ENCODE results near the gene SLC16A1. TPM values are rescaled to one million over a fixed set of nuclear protein-coding genes. Genes with fewer than 3 reads are reported as not detected.
A peak's percentile ranks its signal among the peaks of the same experiment; 100 is the strongest.

Gene SLC16A1
- total and polyA plus RNA-seq, 10 of the 15 experiments (the other 5 are each of a cell fraction or from before 2014, with no cell fraction given), result 39.0 to 106 (median 65.8) TPM

DNA sequence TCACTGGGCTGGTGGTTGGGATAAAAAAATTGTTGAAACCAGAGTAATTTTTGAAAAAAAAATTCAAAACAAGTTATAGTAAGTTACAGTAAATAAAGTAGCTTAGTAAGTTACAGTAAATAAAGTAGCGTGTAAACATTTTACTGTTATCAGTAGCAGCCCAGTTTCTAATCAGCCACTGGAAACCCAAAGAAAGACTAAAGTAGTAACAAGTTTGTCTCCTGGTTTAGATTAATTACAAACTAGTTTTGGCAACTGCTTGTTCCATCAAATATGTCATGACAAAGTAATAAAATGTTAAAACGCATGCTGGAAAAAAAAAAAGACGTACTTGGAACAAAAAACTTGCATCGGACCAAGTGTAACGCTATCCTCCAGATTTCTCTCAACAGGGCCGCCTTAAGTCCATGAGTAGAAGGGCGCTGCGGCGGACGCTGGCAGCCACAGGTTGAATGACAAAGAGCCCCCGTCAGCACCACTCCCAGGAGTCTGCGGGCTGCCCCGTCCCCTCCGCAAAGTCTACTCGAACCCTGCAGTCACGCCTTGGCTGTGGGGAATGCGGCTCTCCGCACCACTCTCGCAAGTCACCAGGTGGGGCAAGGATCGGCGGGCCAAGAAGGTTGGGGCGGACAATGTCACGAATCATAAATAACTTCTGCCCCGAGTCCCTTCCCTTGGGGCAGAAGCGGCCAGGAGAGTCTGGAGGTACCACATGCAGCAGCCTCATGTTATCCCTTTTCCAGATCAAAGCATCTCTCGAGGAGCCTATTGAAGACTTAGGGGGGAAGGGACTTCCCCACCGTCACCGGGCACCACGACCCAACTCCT lies 837 bp downstream of the SLC16A1 start:
- RAD21 ChIA-PET (ENCODE audit: unreplicated experiment), result interaction anchor here (1.0 to 5.6 kb wide), 9 partner anchors 8 to 1201 kb away, joined by 3 to 53 read pairs (median 6); partner anchors contain the start of gene LRIG2
- SMC1A ChIA-PET (ENCODE audit: uncharacterized antibody, unreplicated experiment), result interaction anchor here (0.9 to 6.4 kb wide), 12 partner anchors 13 to 137 kb away, joined by 3 to 80 read pairs (median 6); partner anchors contain the start of gene LRIG2
- Histone ChIP-seq H3K4me3 (peak overlapping the region; percentile 82), H3K27ac (ENCODE audit: control insufficient read depth, insufficient read depth) (peak overlapping the region; percentile 93), H3K27me3 (replicated peaks in 1 of 2; ENCODE audit: control insufficient read depth in 2 of 2, insufficient read depth in 2 of 2, low read length in 1 of 2) (no peaks in the 10 kb centered on the region), H4K20me1 (ENCODE audit: control insufficient read depth, insufficient read depth) (no peaks in the 10 kb centered on the region), H3K4me2 (ENCODE audit: control insufficient read depth, insufficient read depth) (peak overlapping the region; percentile 87), H3K79me2 (ENCODE audit: control insufficient read depth, insufficient read depth, low read length) (peaks cover 97% of the 10 kb centered on the region), H3K9me3 (replicated peaks; ENCODE audit: control insufficient read depth, insufficient read depth, low read length) (no peaks in the 10 kb centered on the region), H3K9ac (ENCODE audit: control insufficient read depth, insufficient read depth, low read length) (peak overlapping the region; percentile 94), H3K36me3 (ENCODE audit: control insufficient read depth in 2 of 2, insufficient read depth in 2 of 2, low read length in 1 of 2) (no peaks in the 10 kb centered on the region), H3K4me1 (ENCODE audit: control insufficient read depth, insufficient read depth, low read length) (no peaks in the 10 kb centered on the region), H2AFZ (ENCODE audit: control insufficient read depth, low read depth, low read length) (peak overlapping the region; percentile 48)
- intact Hi-C loops (cut with micrococcal nuclease; ENCODE audit: unreplicated experiment) (loop anchor here (2.0 kb wide), 2 partner anchors 74 to 88 kb away; no protein-coding TSS in a partner anchor), in situ Hi-C loops (cut with MboI) (loop anchor here (25.0 kb wide), 1 partner anchor 1782 kb away; no protein-coding TSS in a partner anchor)
- BruUV-seq (replicated peaks), result no TSS peak
- FAIRE-seq (no peak), ATAC-seq (peak; percentile 51), DNase-seq (ENCODE audit: low read depth, low spot score) (no peak)
- CTCF ChIA-PET, result interaction anchor here (1.0 to 6.0 kb wide), 10 partner anchors 17 to 239 kb away, joined by 4 to 47 read pairs (median 10); partner anchors contain the start of gene LRIG2
- under 1% methylated on average over 29 of the region's 29 CpGs for whole genome bisulfite sequencing (ENCODE audit: insufficient coverage, insufficient replicate concordance, low lambda C conversion rate, missing lambda C conversion rate)
- POLR2A ChIA-PET, result interaction anchor here (0.9 to 2.9 kb wide), 10 partner anchors 8 to 118 kb away, joined by 3 to 25 read pairs (median 4); partner anchors contain the start of gene LRIG2
- TF ChIP-seq, protein P1, sequence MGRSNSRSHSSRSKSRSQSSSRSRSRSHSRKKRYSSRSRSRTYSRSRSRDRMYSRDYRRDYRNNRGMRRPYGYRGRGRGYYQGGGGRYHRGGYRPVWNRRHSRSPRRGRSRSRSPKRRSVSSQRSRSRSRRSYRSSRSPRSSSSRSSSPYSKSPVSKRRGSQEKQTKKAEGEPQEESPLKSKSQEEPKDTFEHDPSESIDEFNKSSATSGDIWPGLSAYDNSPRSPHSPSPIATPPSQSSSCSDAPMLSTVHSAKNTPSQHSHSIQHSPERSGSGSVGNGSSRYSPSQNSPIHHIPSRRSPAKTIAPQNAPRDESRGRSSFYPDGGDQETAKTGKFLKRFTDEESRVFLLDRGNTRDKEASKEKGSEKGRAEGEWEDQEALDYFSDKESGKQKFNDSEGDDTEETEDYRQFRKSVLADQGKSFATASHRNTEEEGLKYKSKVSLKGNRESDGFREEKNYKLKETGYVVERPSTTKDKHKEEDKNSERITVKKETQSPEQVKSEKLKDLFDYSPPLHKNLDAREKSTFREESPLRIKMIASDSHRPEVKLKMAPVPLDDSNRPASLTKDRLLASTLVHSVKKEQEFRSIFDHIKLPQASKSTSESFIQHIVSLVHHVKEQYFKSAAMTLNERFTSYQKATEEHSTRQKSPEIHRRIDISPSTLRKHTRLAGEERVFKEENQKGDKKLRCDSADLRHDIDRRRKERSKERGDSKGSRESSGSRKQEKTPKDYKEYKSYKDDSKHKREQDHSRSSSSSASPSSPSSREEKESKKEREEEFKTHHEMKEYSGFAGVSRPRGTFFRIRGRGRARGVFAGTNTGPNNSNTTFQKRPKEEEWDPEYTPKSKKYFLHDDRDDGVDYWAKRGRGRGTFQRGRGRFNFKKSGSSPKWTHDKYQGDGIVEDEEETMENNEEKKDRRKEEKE (IDR thresholded peaks at IDR 0.05), result no peak
- TF ChIP-seq, protein P2, sequence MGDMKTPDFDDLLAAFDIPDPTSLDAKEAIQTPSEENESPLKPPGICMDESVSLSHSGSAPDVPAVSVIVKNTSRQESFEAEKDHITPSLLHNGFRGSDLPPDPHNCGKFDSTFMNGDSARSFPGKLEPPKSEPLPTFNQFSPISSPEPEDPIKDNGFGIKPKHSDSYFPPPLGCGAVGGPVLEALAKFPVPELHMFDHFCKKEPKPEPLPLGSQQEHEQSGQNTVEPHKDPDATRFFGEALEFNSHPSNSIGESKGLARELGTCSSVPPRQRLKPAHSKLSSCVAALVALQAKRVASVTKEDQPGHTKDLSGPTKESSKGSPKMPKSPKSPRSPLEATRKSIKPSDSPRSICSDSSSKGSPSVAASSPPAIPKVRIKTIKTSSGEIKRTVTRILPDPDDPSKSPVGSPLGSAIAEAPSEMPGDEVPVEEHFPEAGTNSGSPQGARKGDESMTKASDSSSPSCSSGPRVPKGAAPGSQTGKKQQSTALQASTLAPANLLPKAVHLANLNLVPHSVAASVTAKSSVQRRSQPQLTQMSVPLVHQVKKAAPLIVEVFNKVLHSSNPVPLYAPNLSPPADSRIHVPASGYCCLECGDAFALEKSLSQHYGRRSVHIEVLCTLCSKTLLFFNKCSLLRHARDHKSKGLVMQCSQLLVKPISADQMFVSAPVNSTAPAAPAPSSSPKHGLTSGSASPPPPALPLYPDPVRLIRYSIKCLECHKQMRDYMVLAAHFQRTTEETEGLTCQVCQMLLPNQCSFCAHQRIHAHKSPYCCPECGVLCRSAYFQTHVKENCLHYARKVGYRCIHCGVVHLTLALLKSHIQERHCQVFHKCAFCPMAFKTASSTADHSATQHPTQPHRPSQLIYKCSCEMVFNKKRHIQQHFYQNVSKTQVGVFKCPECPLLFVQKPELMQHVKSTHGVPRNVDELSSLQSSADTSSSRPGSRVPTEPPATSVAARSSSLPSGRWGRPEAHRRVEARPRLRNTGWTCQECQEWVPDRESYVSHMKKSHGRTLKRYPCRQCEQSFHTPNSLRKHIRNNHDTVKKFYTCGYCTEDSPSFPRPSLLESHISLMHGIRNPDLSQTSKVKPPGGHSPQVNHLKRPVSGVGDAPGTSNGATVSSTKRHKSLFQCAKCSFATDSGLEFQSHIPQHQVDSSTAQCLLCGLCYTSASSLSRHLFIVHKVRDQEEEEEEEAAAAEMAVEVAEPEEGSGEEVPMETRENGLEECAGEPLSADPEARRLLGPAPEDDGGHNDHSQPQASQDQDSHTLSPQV (IDR thresholded peaks at IDR 0.05), result no peak
- TF ChIP-seq TAF1 (IDR thresholded peaks at IDR 0.05; ENCODE audit: borderline replicate concordance, low read depth, low read length) (no peak), SPI1 (IDR thresholded peaks at IDR 0.05; ENCODE audit: borderline replicate concordance, insufficient read depth, low read depth, low read length) (no peak), RFX5 (IDR thresholded peaks at IDR 0.05; ENCODE audit: low read depth, low read length) (no peak), RELA (IDR thresholded peaks at IDR 0.05; ENCODE audit: borderline replicate concordance, partially characterized antibody) (peak; percentile 26), IKZF1 (conservative IDR thresholded peaks at IDR 0.05) (peak; percentile 4; the same call in 1 of the 2 replicates)
- TF ChIP-seq, protein P3, sequence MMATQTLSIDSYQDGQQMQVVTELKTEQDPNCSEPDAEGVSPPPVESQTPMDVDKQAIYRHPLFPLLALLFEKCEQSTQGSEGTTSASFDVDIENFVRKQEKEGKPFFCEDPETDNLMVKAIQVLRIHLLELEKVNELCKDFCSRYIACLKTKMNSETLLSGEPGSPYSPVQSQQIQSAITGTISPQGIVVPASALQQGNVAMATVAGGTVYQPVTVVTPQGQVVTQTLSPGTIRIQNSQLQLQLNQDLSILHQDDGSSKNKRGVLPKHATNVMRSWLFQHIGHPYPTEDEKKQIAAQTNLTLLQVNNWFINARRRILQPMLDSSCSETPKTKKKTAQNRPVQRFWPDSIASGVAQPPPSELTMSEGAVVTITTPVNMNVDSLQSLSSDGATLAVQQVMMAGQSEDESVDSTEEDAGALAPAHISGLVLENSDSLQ (IDR thresholded peaks at IDR 0.05), result peak; percentile 45
- TF ChIP-seq, protein P4, sequence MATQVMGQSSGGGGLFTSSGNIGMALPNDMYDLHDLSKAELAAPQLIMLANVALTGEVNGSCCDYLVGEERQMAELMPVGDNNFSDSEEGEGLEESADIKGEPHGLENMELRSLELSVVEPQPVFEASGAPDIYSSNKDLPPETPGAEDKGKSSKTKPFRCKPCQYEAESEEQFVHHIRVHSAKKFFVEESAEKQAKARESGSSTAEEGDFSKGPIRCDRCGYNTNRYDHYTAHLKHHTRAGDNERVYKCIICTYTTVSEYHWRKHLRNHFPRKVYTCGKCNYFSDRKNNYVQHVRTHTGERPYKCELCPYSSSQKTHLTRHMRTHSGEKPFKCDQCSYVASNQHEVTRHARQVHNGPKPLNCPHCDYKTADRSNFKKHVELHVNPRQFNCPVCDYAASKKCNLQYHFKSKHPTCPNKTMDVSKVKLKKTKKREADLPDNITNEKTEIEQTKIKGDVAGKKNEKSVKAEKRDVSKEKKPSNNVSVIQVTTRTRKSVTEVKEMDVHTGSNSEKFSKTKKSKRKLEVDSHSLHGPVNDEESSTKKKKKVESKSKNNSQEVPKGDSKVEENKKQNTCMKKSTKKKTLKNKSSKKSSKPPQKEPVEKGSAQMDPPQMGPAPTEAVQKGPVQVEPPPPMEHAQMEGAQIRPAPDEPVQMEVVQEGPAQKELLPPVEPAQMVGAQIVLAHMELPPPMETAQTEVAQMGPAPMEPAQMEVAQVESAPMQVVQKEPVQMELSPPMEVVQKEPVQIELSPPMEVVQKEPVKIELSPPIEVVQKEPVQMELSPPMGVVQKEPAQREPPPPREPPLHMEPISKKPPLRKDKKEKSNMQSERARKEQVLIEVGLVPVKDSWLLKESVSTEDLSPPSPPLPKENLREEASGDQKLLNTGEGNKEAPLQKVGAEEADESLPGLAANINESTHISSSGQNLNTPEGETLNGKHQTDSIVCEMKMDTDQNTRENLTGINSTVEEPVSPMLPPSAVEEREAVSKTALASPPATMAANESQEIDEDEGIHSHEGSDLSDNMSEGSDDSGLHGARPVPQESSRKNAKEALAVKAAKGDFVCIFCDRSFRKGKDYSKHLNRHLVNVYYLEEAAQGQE (IDR thresholded peaks at IDR 0.05; ENCODE audit: low read depth, low read length), result no peak
